PFSK-1 (cell line): ENCODE measurements around the gene CASZ1.

Experiments
- POLR2AphosphoS5 ChIP-seq: IDR thresholded peaks from 2 replicates; pipeline ENCODE4 v1.6.1; 2012; ENCODE audit warnings: low read depth, mild to moderate bottlenecking, control low read depth, low read length, moderate library complexity
- REST ChIP-seq, 2 experiments: IDR thresholded peaks; 2 replicates each; pipeline versions ENCODE4 v1.6.1 to v1.8.0; 2011 to 2012; ENCODE audit warnings: low read depth in 2 of 2, low read length in 2 of 2, control low read depth in 1 of 2, inconsistent platforms in 1 of 2, mild to moderate bottlenecking in 1 of 2, moderate library complexity in 1 of 2; ENCODE audit not compliant: insufficient read depth in 1 of 2
- SIN3A ChIP-seq: IDR thresholded peaks from 2 replicates; pipeline ENCODE4 v1.6.1; 2012; ENCODE audit warnings: mild to moderate bottlenecking, low read length, moderate library complexity, borderline replicate concordance; ENCODE audit not compliant: insufficient read depth
- TAF1 ChIP-seq: IDR thresholded peaks from 2 replicates; pipeline ENCODE4 v1.6.1; 2012; ENCODE audit warnings: low read length, control low read depth, borderline replicate concordance; ENCODE audit not compliant: insufficient read depth

GRCh38 chr1:10782491-10783244 lies 13.8 kb downstream of the CASZ1 start:
- TF ChIP-seq REST (IDR thresholded peaks at IDR 0.05; ENCODE audit: insufficient read depth in 1 of 2, low read depth in 2 of 2, low read length in 2 of 2) (no peak), POLR2AphosphoS5 (no peak), TAF1 (no peak), SIN3A (no peak)
